ENCODE measurements around the gene RAD51B.

RAD51B gene

DNA sequence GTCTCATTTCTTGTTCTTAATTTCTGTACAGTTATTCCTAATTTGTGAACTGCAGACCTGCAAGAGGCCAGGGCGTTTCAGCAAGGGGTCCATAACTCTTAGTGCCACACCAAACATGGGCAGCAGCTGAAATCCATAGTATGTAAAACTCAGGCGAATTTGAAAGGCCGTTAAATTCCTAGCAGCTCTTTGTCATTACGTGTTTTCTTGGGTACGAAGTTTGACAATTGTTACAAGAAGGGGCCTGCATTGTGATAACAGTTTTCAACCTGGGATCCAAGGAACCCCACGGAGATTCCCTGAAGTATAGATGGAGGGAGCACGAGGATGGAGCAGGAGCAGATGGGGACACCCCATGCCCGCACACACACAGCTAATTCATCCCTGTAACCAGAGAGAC lies 685.3 kb downstream of the RAD51B start:
- DNase-seq: no peak

DNA sequence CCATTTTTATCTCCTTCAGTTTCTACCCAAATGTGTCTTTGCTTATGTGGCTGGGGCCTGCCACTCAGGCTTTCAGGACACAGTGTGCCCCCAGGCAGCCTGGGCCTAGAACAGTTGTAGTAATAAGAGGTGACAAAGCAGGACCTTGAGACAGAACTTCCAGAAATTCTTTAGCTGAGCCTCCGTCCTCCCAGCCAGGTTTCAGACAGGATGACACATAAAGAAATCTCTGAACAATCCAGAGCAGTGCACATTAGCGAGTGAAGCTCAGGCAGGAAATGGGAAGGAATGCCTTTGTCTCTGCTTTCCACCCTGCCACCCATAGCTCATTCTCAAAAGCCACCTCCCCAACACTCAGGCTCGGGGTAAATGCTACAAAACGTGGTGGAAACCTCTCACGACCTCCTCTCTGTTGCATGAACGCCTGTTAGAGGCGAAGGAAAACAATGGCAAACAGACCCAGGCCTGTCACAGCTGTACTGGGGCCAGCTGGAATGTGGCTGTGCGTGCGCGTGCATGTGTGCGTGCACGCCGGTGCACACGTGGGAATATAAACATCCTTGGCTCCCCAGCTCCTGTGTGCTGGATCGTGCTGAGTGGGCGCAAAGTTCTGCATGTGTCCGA lies 686.6 kb downstream of the RAD51B start:
- no peak for DNase-seq

DNA sequence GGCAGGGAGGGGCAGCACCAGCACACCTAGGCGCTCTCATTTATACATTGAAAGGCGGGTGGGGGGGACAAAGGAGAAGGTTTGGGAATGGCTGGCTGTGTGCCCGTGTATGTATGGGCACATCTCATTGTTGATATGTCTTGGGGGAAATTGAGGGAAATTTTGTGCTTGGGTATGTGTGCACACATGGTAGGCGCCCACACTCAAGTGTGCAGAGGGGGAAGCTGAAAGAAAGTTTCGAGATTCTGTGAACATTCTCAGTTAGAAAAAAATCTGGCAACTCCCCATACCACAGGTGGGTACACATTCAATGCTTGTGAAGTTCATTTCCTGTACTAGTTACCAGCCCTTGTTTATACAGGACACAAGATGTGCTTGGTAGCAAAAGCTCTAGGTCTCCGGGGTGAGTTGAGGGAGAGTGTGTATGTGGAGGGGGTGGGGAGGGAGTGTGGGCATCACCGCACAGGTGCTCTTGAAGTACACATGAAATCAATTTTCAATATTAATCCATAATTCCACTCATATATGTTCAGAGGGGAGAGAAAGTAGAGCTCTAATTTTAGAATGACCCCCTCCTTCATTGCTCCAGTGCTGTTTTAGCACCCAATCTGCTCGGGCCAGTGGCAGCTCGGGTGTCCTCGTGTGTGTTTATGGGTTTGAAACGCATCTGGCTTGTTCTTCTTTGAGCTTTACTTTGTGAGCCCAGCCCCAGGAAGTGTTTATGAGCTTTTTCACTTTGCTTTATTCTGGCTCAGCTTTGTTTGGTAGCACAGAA lies 687.3 kb downstream of the RAD51B start:
- DNase-seq: no peak

DNA sequence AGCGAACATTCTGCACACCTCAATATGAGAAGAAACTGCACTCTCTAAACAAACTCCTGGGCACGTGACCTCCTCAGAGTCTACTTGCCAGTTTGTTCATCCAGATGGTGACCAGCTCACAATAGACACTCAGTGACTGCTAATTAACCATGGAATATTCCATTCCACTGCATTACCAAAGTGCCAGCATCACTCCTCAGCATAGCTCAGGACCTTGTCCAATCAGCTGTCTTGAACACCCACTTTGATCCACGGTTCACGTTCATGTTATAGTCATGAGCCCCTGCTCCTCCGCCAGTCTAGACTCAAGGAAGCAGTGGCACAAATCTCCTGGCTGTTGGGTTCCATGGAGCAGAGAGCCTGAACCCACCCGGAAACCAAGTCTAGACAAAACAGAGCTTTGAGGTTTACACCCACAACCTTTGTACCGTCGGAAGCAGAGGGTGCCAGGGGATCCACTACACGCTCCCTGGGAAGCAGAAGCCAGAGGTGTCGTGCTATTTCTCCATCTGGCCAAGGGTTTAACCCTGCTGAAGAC lies 688.0 kb downstream of the RAD51B start:
- DNase-seq: peak in 1 of 2 experiments; percentile 3

DNA sequence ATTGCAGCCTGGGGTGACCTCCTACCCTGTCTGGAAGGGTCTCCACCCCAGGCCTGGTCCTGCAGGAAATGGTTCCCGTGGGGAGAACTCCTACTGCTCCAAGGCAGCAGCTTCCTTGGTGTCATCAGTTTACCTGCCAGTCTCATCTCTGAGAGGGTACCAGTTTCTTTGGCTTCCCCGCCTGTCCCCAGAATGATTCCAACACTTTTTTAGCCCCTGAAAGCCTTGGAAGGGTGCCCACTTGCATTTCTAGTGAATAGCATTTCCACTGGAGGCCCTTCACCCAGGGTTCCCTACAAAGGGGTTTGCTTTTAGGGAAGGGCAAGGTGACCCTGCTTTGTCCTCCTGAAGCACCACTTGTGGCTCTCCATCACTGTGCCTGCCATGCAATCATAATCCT lies 689.0 kb downstream of the RAD51B start:
- DNase-seq: no peak

DNA sequence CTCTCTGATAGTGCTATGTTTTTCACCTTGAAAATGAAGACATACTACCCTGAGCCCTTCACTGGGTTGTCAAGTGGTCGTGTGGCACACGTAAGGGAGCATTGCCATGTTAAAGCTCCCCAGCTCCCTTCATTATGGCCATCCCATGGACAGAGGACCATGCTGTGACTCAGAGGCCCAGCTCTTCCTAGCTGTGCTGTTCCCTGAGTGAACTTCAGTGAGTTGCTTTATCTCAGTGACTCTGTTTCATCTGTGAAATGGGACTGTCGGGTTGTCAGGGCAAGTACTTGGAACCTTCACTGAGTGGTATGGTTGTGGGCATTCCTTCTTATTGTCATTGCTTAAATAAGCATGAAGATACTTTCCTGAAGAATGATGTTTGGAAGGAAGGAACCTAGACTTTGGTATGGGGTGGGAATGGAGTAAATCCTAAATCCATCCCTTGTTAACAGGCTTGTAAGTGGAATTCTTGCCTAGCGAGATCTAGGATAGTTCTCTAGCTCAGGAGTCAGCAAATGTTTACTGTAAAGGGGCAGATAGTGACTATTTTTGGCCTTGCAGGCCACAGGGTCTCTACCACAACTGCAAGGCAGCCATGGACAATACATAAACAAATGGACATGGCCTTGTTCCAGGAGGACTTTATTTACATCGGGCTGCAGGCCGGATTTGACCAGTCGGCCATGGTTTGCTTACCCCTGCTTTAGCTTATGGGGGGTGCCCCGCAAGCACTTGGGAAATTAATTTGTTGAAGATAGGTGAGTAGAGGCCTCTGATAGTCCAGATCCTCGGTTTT lies 689.8 kb downstream of the RAD51B start:
- DNase-seq: no peak

DNA sequence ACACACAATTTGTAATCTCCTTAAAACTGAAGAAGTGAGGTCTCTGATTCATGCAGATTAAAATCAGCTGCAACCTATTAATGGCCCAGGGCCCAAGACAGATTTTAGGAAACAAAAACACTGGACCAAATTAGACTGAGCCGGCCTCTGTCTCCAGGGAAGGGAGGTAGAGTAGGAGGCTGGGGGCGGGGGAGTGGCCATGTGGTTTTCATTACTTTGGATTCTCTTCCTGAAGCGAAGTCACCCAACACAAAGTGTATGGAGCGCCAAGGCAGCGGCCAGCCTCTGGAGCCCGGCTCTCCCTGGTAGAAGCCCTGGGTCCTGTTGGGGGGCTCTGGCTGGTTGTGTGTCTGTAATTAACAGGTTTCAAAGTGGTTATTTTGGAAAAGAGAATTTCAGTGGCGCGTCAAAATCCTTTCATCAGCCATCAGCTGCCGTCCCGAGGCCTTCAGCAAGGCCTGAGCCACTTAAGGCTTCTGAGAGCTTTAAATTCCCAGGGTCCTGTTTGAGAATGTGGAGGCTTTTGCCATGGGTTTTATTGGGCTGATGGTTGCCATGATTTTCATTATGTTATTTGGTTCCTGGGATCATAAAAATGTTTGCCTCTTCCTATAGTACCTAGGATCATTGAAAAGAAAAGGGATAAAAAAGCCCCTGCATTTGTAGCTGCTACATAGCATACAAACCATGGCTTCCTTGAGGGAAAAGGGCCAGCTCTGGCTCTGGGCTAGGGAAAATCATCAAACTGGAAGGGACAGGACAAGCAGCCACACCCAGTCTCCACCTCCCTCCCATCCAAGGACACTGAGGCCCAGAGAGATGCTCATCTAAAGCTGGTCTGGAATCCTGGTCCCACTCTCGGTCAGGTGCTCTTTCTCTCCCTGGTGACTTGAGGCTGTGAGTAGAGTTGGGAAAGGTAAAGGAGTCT lies 690.9 kb downstream of the RAD51B start:
- no peak for DNase-seq

DNA sequence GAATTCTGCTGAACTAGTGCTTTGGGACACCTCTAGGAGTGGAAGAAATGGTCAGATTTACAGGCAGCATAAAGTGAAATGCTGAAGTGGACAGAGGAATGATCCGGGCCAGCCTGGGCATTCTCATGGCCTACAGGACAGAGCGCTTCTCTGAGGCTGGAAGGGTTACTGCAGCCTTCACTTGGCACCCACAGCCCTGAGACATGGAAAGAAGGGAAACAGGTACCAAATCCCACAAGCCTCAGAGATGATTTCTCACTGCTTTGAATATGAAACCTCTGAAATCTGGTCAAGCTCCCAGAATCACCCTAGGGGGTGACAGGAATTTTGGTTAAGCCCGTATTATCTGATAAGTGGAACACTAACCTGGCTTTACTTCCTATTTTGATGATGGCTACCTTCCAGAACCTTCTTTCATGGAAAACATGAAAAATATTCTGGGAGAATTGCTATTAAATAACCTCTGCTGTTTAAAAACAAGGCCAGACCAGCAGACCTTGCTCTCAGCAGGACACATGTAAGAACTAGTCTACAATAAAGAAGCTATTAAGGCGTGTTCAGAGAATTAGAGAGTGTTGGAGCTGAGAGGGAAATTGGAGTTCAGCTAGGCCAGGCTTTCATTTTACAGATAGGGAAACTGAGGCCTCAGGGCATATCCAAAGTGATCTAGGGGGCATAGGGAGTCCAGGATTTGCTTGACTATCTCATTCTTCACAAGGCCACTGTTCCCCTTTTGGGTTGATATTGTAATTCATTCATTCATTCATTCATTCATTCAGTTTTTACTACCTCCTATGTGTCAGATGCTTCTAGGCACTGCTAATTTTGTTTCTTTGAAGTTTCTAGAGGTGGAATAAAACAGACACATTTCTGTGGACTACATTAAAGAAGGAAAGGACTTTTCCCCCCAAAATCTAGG lies 691.8 kb downstream of the RAD51B start:
- DNase-seq: no peak

DNA sequence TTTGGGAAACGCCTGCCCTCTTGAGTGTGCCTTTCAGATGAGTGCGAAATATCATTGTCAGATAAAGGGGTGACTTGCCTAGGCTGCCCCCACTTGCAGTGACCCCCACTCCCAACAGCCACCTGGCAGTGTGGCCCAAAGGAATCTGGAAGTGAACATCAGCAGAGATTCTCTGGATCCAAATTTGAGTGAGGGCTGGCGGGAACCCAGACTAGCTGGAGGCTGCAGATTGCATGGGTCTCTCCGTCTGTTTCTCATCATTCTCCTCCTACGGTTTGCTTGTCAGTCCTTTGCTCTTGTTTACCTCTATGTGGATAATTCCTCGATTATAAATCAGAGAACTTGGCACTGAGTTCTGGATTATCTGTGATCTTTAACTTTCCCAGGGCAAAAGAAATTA lies 692.5 kb downstream of the RAD51B start:
- no peak for DNase-seq

DNA sequence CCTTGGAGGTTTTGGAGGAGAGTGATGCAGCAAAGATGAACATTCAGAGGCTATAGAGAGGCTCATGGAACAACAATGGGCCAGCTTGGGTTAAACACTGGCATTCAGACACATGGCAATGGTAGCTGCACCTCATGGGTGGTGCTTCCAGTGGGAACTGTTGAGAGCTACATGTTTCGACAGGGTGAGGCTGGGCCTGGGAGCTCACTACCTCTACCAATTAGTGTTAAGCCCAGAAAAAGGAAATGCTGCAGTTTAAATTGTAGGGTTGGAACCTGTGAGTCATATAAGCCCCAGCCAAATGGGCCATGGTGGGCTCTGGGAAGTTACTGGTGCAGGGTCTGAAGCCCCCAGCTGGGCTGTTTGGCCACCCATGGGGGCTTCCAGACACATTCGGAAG lies 693.6 kb downstream of the RAD51B start:
- DNase-seq: no peak

DNA sequence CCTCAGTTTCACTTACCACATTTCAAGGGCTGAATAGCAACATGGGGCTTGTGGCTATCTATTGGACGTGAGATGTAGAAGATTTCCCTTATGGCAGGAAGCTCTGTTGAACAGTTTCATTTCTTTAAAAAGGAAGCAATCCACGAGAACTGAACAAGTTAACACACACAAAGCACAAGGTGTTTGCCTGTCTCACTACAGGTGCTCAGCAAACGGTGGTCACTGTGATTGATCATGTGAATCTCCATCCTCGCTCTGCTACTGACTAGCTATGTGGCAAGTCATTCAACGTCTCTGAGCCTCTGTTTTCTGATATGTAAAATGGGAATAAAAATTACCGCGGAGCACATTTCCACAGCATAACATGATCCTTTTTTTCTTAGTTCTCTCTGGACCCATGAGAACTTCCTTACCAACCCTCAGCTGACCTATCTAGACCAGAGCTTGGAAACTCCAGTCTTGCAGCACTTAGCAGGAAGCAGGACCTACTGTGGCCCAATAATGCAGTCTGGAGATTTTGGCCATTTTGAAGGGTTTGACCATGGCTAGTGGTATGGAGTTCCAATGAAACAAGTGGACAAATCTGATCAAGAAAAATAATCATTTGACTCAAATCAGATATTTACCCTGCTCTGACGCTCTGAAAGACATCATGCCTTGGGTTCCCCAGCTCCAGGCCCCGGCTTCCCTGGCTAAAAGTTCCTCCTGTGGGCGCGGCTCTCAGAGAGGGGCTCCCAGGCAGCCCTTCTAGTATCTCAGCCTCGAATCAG lies 694.4 kb downstream of the RAD51B start:
- DNase-seq: no peak

DNA sequence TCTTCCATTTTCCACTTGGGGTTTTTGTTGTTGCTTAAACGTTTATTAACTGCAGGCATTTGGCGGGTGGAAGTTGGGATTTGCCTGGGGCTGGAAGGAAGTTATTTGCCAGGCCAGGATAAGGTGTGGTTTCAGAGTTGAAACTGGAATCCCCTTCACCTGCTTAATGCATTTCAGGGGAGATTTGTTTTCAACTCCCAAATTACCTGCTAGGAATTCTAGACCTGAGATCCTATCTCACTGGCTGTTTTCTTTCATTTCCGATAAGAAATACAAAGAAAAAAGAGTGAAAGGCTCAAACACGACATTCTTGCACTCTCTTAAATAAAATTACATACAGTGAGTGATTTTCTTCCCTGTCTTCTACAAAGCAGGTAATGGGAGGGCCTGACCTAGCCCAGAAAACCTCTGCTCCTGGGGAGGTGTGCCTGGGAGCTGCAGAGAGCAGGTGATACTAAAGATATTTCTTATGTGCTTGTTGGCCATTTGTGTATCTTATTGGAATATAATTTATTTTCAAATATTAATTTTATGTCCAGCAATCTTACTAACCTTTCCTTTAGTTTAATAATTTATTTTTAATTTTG lies 695.1 kb downstream of the RAD51B start:
- DNase-seq: no peak

DNA sequence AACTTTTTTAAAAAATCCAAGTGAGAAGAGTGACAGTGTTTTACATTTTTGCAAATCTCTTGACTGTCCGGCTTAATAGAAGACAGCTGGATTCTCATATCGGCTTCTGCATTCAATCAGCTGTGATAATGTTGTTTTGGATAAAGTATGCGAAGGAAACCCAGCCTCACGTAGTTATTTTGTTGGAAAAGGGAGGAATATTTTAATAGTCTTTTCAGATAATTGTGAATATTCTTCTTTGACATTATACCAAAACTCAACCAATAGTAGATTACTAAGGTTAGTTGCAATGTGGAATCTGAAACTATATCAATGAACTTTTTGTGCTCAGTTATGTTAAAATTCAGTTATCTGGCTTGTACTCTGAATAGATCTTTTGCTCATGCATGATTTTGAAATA lies 696.8 kb downstream of the RAD51B start:
- DNase-seq: no peak

DNA sequence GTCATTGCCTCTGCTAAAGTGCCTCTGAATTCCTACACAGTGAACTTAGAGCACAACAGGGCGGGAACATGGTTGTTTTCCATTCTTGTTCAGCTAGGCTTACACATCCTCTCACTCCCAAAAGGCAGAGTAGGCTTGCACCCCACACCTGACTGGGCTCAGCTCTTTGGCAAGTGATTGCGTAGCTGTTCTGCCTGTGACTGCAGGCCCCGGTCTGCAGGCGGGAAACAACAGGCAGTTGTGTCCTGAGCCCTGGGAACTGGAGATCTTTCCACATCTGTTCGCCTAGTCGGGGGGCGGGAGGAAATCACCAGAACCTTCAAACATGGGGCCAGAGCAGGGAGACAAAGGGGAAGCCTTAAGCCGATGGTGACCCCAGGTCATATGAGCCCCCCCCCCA lies 698.6 kb downstream of the RAD51B start:
- DNase-seq: no peak

DNA sequence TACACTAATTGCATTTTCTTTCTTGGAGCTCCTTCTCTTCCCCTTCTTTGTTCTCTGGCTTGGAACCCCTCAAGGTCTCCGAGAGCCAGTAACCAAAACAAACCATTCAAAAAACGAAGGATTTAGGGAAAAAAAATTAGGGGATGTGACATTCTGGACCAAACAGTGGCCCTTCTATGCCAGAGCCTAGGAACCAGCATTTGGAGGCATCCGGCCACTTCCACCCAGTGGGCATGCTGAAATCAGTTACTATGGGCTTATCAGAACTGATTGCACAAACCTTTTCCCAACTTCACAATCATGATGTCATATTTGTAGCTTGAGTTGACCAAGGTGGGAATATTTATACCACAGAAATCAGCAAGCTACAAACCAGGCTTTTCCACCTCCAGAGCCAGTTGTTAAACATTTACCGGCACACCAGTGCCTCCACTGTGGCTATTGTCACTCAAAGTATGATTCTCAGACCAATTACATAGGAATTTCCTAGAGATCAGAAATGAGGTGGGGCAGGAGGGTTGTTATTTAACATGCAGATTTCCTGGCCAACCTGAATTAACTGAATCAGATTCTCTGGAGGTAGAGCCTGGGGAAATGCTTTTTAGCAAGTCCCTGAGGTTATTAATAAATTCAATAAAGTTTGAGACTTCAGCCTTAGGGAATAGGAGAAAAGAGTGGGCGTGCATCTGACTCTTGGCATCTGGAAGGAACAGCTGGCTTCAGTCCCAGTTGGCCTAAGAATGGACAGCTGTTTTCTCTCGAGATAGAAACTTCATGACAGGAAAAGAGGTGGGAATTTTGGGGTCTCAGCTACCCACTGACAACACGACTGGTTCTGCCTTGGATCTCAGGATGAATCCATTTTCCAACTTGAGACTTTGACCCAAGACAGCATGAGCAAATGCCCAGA lies 699.4 kb downstream of the RAD51B start:
- DNase-seq: no peak

DNA sequence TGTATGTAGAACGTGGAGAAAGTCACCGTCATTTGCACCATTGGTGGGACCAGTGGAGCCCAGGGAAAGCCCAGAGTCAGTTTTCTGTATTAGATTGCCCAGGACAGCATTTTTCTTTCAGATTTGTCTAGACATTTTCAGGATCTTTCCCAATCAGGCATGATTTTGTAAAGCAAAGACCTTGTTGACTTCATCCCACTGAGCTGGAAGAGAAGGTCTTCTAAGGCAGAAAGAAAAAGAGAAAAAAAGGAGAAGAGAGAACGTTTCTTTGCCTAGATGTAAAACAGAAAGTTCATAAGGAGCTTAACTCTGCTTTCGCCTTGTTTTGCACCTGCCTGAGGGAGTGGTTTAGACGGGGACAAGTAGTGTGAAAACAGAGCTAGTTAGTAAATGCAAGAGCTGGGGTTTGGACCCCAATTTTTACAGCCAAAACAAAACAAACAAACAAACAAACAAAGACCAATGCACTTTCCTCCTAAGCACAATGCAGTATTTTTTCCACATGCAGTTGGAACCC lies 700.1 kb downstream of the RAD51B start:
- no peak for DNase-seq

DNA sequence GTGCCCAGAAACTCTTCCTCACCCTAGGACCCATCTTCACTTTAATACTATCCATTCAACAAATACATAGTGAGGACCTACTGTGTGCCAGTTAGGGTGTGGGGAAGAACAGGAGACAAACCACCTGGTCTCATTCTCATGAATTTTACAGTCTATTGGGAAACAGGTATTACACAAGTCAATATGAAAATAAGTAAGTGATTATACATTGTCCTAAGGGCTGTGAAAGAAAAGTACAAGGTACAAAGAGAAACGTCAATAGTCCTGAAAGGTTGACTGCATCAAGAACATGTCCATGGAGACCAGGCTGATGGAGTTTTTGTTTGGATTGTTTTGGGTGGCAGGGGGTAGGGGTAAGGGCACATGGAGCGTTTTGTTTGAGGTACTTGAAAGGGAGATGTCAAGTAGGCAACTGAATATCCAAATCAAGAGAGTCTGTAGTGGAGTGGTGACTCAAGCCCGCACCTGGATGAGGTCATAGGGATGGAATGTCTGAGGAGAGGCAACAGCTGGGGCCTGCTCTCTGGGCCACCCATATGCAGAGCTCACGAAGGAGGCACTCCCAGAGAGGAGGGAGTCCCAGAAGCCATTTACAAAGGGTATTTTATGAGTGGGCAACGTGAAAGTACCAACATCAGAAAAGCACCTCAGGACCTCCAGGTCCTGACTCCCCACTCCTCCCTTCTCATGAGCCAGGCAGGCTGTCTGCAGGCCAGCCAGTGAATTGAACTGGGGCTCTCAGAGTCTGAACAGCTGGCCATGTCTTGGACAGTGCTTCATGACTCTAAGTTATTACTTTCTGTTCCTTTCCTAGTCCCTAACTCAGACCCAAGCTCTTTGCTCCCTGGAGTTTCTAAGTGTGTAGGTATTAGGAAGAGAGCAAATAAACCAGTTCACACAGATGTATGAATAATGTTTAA lies 701.3 kb downstream of the RAD51B start:
- DNase-seq: no peak

DNA sequence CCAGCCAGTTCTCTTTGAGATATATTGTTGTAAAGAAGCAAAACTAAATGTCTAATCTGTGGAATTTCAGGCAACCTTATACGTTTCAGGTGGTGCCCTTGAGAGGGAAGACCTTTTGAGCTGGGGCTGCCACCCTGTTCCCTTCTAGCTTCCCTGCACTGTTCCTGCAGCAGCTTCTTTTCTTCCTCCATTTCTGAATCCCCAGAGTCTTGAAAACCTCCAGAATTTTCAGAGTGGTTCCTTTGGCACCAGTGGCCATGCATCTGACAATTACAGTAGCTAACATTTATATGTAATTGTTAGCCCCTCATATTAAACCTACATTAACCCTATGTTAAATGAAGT lies 702.0 kb downstream of the RAD51B start:
- DNase-seq: no peak
